ENCODE results near the gene CXCL5. TPM values are rescaled to one million over a fixed set of nuclear protein-coding genes. Genes with fewer than 3 reads are reported as not detected.

Gene CXCL5
- polyA plus RNA-seq, 1 of the 3 experiments (the other 2 are of a cell fraction), result 0.02 TPM

GRCh38 chr4:74039315-74039763, 40.9 kb upstream of the CXCL5 start:
- Histone ChIP-seq H3K9me2 (no peaks in the 10 kb centered on the region), H3K9ac (no peak overlapping the region), H3K36me3 (replicated peaks in 1 of 2; ENCODE audit: control insufficient read depth in 1 of 2, insufficient read depth in 2 of 2, low read length in 1 of 2) (no peaks in the 10 kb centered on the region), H3K4me3 (ENCODE audit: low read depth in 2 of 2, low read length in 1 of 2) (peak overlapping the region; percentile 52 to 69; a peak in 3 of 4 replicates), H3F3A (replicated peaks; ENCODE audit: insufficient read depth) (peaks cover 6% of the 10 kb centered on the region), H3K27me3 (ENCODE audit: insufficient read depth) (peaks cover 40% of the 10 kb centered on the region; the same call in 1 of the 2 replicates), H4K20me1 (ENCODE audit: insufficient read depth) (no peaks in the 10 kb centered on the region), H3K27ac (ENCODE audit: low read depth in 2 of 2, low read length in 1 of 2) (no peak overlapping the region), H3K79me2 (ENCODE audit: insufficient read depth) (no peaks in the 10 kb centered on the region), H2AFZ (ENCODE audit: low read depth) (peak overlapping the region; percentile 69; the same call in 1 of the 2 replicates), H3K4me1 (ENCODE audit: control insufficient read depth in 1 of 2, insufficient read depth in 2 of 2, low read depth in 1 of 2, low read length in 1 of 2) (peaks cover 0 to 9% of the 10 kb centered on the region in 2 experiments; a peak in 1 of 4 replicates), H3K4me2 (peak overlapping the region; percentile 96), H3K9me3 (no peaks in the 10 kb centered on the region)
- TF ChIP-seq EZH2phosphoT487 (IDR thresholded peaks at IDR 0.05; ENCODE audit: borderline replicate concordance, low read depth), result no peak
- CTCF ChIA-PET, result no interaction called here
- DNase-seq, result no peak
- 8% methylated on average over 4 of the region's 4 CpGs for WGBS (ENCODE audit: low lambda C conversion rate)
- POLR2A ChIA-PET, result no interaction called here

GRCh38 chr4:74038425-74039314, 40.2 kb upstream of the CXCL5 start, which contains the start of gene CXCL3:
CXCL3 (minus strand) TSS chr4:74038689; CDS start chr4:74038611, 78 bp downstream.
- peak within 1 kb of the TSS; percentile 52 to 69 for H3K4me3 ChIP-seq (ENCODE audit: low read depth in 2 of 2, low read length in 1 of 2)
- WGBS (ENCODE audit: low lambda C conversion rate), result under 1% methylated on average over 13 of the region's 64 CpGs
- H3F3A ChIP-seq (replicated peaks; ENCODE audit: insufficient read depth), result peaks cover 3% of the 10 kb centered on the region
- no peaks in the 10 kb centered on the region for H3K36me3 ChIP-seq (replicated peaks in 1 of 2; ENCODE audit: control insufficient read depth in 1 of 2, insufficient read depth in 2 of 2, low read length in 1 of 2)
- peak within 1 kb of the TSS; percentile 96 for H3K4me2 ChIP-seq
- no peak within 1 kb of the TSS; the same call in 1 of the 2 replicates for H3K9ac ChIP-seq
- DNase-seq, result peak; percentile 36
- H3K27ac ChIP-seq (ENCODE audit: low read depth in 2 of 2, low read length in 1 of 2), result no peak within 1 kb of the TSS
- no peaks in the 10 kb centered on the region for H3K79me2 ChIP-seq (ENCODE audit: insufficient read depth)
- CTCF ChIA-PET, result no interaction called here
- TF ChIP-seq CTCF (IDR thresholded peaks at IDR 0.05) (peak; percentile 55), POLR2AphosphoS5 (IDR thresholded peaks at IDR 0.05; ENCODE audit: low read depth, low read length) (no peak), USF1 (IDR thresholded peaks at IDR 0.05; ENCODE audit: borderline replicate concordance, low read depth) (no peak)
- H2AFZ ChIP-seq (ENCODE audit: low read depth), result peak within 1 kb of the TSS; percentile 69; the same call in 1 of the 2 replicates
- POLR2A ChIA-PET, result no interaction called here
- H3K27me3 ChIP-seq (ENCODE audit: insufficient read depth), result peaks cover 40% of the 10 kb centered on the region; the same call in 1 of the 2 replicates
- no peaks in the 10 kb centered on the region for H3K9me2 ChIP-seq
- no peaks in the 10 kb centered on the region for H3K9me3 ChIP-seq
- peaks cover 0 to 9% of the 10 kb centered on the region in 2 experiments; a peak in 1 of 4 replicates for H3K4me1 ChIP-seq (ENCODE audit: control insufficient read depth in 1 of 2, insufficient read depth in 2 of 2, low read depth in 1 of 2, low read length in 1 of 2)
- no peaks in the 10 kb centered on the region for H4K20me1 ChIP-seq (ENCODE audit: insufficient read depth)

GRCh38 chr4:74038086-74038424, 39.6 kb upstream of the CXCL5 start:
- Histone ChIP-seq H3K27ac (ENCODE audit: low read depth in 2 of 2, low read length in 1 of 2) (no peak overlapping the region), H2AFZ (ENCODE audit: low read depth) (0 out of 2 replicates have a peak overlapping the region, but pooled peaks have one; percentile 44), H3K9me2 (no peaks in the 10 kb centered on the region), H3K4me3 (ENCODE audit: low read depth in 2 of 2, low read length in 1 of 2) (peak overlapping the region; percentile 52 to 69; a peak in 3 of 4 replicates), H4K20me1 (ENCODE audit: insufficient read depth) (no peaks in the 10 kb centered on the region), H3F3A (replicated peaks; ENCODE audit: insufficient read depth) (no peaks in the 10 kb centered on the region), H3K36me3 (replicated peaks in 1 of 2; ENCODE audit: control insufficient read depth in 1 of 2, insufficient read depth in 2 of 2, low read length in 1 of 2) (no peaks in the 10 kb centered on the region), H3K9me3 (no peaks in the 10 kb centered on the region), H3K4me2 (peak overlapping the region; percentile 96), H3K9ac (no peak overlapping the region), H3K27me3 (ENCODE audit: insufficient read depth) (peaks cover 39% of the 10 kb centered on the region; the same call in 1 of the 2 replicates), H3K79me2 (ENCODE audit: insufficient read depth) (no peaks in the 10 kb centered on the region), H3K4me1 (ENCODE audit: control insufficient read depth in 1 of 2, insufficient read depth in 2 of 2, low read depth in 1 of 2, low read length in 1 of 2) (peaks cover 0 to 9% of the 10 kb centered on the region in 2 experiments; a peak in 1 of 4 replicates)
- ChIA-PET POLR2A (no interaction called here), CTCF (no interaction called here)
- WGBS (ENCODE audit: low lambda C conversion rate), result 3% methylated on average over 2 of the region's 17 CpGs
- no peak for DNase-seq
- no peak for TF ChIP-seq FOXM1 (IDR thresholded peaks at IDR 0.05; ENCODE audit: low read depth)
- TF ChIP-seq JUND (IDR thresholded peaks at IDR 0.05), result no peak
- TF ChIP-seq NFIC (IDR thresholded peaks at IDR 0.05; ENCODE audit: borderline replicate concordance), result no peak
- TF ChIP-seq RCOR1 (IDR thresholded peaks at IDR 0.05; ENCODE audit: low read length), result no peak
- TF ChIP-seq POLR2AphosphoS5 (IDR thresholded peaks at IDR 0.05; ENCODE audit: low read depth, low read length), result no peak
- no peak for TF ChIP-seq TCF12 (IDR thresholded peaks at IDR 0.05)
- no peak for TF ChIP-seq EP300 (IDR thresholded peaks at IDR 0.05; ENCODE audit: borderline replicate concordance in 1 of 2, low read depth in 1 of 2, low read length in 1 of 2)
- TF ChIP-seq SMC3 (IDR thresholded peaks at IDR 0.05; ENCODE audit: low read depth, low read length), result no peak
- no peak for TF ChIP-seq EZH2phosphoT487 (IDR thresholded peaks at IDR 0.05; ENCODE audit: borderline replicate concordance, low read depth)
- TF ChIP-seq GATA2 (CRISPR knock-in tag; IDR thresholded peaks at IDR 0.05), result no peak
- TF ChIP-seq CHD2 (IDR thresholded peaks at IDR 0.05; ENCODE audit: low read length, partially characterized antibody), result no peak
- no peak for TF ChIP-seq MXI1 (IDR thresholded peaks at IDR 0.05; ENCODE audit: low read depth, low read length)
- TF ChIP-seq IRF3 (IDR thresholded peaks at IDR 0.05; ENCODE audit: low read depth, low read length), result no peak
- no peak for TF ChIP-seq ELF1 (IDR thresholded peaks at IDR 0.05)
- TF ChIP-seq RAD21 (IDR thresholded peaks at IDR 0.05; ENCODE audit: low read length), result no peak

Measured in SK-N-SH (cell line).